Inflammatory macrophage (primary cell): ENCODE data around the gene IL1A.

ENCODE experiments used
- DNase-seq, 2 donors: peaks; one replicate each; pipeline ENCODE4 v3.0.0-alpha.2; 2020 to 2022

The IL1A gene

DNA sequence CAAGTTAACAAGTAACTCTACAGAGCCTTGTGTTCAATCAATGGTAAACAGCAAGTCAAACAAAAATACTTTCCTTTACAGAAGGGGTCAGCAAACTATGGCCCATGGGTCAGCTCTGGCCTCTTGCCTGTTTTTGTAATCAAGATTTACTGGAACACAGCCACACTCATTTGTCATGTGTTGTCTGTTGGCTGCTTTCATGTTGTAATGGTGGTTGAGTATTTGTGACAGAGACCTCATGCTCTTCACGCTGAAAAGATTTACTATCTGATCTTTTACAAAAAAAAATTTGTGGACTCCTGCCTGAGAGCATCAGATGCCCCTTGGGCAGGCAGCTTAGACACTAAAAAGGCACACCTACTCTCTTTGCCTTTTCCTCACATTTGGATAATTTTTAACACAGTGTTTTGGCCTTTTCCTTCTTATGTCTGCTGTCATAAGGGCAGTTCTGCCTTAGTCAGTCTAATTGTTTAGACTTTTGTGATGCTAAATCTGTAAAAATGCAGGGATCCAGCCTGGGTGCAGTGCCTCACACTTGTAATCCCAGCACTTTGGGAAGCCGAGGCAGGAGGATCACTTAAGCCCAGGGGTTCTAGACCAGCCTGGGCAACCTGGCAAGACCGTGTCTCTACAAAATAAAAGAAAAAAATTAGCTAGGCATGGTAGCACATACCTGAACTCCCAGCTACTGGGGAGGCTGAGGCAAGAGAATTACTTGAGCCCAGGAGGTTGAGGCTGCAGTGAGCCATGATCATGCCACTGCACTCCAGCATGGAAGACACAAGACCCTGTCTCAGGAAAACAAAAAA is 34.0 kb upstream of the IL1A start:
- DNase-seq, result peak; percentile 26 to 49

DNA sequence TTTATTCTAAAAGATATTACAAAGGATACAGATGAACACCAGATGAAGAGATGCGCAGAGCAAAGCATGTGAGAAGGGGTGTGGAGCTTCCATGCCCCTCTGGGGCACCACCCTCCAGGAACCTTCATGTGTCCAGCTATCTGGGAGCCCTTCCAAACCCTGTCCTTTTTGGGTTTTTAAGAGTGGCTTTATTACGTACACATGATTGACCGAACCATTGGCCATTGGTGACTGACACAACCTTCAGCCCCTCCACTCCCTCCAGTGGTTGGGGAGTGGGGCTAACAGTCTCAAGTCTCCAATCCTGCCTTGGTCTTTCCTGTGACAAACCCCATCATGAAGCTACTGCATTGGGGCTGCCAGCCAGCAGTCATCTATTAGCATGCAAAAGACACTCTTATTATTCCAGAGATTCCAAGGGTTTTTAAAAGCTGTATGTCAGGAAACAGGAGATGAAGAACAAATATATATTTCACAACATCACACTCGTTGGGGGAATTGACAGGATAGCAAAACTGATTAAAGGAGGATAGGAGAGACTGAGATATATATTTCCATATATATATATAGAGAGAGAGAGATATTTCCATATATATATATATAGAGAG is 32.9 kb upstream of the IL1A start:
- DNase-seq, result no peak

GRCh38 chr2:112814278-112814677 is 30.0 kb upstream of the IL1A start:
- DNase-seq, result no peak

GRCh38 chr2:112813280-112813966 is 29.1 kb upstream of the IL1A start:
- DNase-seq, result no peak

DNA sequence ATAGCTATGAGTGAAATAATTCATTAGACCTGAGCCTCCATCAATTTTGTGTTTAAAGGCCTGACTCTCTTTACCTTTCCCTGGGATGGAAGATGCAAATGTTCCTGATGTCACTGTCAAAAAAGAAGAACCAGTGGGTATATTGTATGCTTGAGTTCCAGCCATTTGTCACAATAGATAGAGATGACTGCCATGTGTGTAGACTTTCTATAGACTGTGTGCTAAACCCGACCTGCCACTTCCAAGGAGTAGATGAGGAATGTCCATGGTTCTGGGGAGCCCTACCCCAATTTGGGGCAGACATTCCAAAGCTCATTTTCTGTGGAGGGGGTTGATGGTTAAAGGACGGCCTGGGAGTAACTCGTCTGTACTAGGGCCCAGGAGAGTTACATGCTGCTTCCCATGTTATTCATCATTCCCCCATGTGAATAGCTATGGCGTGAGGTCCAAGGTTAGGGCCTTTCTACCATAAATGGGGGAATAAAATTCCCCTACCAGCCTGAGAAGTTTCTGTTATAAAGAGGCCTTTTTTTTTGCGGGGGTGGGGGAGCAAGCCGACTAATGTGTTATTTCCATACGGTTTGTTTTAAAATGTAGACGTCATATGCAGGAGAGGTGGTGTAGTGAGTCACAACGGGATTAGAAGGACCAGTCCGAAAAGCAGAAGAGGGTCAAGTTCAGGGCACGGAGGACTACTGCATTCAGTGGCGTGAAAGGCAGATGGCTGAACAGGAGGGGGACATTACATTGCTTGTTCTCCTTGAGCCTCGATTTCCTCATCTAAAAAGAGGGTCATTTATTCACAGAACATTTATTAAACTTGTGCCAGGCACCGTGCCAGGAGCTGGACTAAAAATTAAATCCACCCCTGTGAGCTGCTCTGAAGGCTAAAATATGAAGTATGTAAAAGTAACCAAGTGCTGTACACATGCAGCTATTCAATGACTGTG is 28.3 kb upstream of the IL1A start:
- peak; percentile 20 to 57 for DNase-seq

DNA sequence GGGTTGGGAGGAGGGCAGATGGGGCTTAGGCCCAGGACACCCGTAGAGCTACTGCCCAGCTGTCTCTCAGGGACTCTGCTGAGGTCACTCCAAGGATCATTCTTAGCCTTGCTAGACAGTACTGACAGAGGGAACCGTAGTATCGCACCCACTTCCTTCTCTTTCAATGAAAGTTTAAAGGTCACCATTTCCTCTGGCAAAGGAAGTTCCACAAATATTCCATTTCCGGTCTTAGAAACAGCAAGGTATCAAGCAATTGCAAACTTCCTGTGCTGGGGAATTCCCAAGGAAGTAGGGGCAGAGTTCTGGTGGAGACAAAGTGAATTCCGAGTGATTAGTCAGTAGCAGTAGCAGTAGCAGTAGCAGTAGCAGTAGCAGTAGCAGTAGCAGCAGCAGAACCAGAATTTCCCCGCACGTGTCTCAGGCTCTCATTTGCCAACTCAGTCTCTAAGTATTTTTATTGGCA is 27.6 kb upstream of the IL1A start:
- peak; percentile 59 to 67 for DNase-seq

GRCh38 chr2:112811276-112811831 is 27.1 kb upstream of the IL1A start:
- DNase-seq, result no peak

DNA sequence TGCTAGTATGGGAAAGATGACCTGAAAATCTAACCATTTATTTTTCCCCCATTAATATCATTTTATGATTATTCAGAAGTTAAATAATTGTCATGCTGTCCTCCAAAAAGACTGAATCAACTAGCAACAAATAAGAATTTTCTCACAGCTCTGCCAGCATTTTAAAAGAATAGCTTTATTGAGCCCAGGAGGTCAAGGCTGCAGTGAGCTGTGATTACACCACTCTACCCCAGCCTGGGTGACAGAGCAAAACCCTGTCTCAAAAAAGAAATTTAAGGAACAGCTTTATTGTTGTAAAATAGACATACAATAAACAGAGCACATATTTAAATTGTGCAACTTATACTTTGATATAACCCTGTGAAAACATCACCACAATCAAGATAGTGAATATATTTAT is 24.8 kb upstream of the IL1A start:
- peak in 1 of 2 donors; percentile 29 for DNase-seq

- no peak for DNase-seq
Observed at GRCh38 chr2:112807233-112807807, 23.0 kb upstream of the IL1A start.

DNA sequence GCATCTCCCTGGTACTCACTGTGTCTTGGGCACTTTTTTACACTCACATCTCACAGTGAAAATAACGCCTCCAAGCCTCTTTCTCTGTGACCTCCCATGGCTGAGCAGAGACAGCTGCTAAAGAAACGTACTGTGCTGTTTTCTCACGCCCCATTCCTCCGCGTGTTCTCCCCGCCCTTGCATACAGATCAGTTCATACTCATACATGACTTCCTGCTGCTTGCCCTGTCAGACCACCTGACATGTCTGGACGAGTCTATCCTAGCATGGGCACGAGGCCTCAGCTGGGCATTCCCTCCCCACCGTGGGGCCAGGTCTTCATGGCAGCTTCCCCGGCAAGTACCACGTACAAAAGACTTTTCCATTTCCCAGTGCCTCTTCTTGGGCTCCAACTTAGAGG is 21.2 kb upstream of the IL1A start:
- DNase-seq, result no peak

DNA sequence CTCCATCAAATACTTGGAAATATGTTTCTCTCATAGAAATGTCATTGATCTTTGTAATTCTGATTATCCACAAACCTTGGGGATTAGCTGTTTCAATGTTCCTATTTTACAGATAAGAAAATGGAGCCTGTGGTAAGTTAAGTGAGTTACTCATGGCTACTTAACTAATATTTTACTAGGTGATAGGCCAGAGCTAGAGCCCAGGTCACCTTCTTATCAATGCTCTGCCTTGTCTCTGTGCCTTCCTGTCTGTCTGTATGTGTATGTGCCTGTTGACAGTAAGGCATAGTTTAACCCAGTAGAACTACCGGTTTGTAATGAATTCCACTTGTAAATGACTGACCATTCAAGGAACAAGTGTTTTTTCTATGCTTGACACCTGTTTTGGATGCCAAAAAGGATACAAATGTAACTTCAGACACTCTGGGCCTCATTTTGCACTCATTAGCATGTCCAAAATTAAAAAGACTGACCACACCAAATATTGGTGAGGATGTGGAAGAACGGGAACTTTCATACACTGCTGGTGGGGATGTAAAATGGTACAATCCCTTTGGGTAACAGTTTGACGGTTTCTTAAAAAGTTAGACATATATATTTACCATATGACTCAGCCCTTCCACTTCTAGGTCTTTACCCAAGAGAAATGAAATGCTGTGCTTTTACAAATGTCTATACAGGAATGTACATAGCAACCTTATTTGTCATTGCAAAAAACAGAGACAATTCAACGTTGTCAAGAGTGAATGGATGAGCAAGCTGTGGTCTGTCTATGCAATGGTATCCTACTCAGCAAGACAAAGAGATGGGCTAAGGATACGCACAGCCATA is 19.6 kb upstream of the IL1A start:
- DNase-seq, result no peak

- no peak for DNase-seq
Observed at GRCh38 chr2:112800881-112801583, 16.7 kb upstream of the IL1A start.

DNA sequence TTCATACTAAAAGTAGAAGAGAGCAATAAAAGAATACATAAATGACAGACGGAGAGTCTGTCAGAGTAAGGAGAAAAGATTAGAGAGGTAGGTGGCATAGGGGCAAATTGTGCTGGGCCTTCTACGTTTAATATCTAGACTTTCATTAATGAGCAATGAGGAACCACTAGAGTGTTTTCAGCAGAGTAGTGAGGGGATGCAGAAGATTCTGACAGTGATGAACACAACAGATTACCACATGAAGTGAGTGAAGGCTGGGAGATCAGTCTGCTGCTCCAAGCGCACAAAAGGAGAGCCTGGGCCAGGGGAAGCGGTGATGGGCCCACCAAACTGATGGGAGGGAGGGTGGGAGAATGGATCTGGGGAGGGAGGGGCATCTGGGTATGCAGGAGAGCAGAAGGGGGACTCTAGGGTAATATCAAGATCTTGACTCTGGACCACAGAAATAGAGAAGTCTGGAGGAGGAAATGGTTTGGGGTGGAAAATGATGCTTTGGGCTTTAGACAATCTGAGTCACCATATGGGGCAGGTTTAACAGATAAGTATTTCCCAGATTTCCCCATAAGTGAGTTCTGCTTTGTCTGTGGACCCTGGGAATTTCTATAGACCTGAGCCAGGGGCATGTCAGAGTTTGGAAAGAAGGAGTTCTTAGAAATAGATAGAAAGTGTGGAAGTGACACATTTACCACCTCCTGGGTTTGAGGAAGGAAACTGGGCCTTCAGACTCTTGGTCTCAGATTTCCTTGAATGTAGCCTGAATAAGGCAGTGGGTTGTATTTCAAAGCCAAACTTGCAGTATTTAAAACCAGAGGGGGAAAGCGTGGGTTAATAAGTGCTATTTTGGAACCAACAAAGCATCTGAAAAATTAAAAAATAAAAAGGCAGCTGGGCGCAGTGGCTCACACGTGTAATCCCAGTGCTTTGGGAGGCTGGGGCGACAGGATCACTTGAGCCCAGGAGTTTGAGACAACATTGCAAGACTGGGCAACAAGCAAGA is 15.0 kb upstream of the IL1A start:
- peak; percentile 66 to 70 for DNase-seq

DNA sequence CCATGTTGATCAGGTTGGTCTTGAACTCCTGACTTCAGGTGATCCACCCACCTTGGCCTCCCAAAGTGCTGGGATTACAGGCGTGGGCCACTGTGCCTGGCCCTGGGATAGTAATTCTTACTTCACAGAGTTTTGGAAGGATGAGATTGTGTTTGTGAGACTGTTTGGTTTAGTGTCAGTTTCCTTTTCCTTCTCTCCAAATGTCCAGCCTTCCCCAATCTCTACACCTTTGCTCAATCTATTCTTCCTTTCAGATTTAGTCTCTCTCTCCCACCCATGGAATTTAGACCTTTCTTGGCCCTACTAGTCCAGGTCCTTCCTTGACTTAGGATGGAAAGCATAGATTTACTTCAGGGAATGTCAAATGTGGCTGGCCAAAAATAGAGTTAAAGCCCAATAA is 12.2 kb upstream of the IL1A start:
- DNase-seq, result no peak

- peak; percentile 20 to 24 for DNase-seq
Observed at GRCh38 chr2:112795774-112796173, 11.5 kb upstream of the IL1A start.

DNA sequence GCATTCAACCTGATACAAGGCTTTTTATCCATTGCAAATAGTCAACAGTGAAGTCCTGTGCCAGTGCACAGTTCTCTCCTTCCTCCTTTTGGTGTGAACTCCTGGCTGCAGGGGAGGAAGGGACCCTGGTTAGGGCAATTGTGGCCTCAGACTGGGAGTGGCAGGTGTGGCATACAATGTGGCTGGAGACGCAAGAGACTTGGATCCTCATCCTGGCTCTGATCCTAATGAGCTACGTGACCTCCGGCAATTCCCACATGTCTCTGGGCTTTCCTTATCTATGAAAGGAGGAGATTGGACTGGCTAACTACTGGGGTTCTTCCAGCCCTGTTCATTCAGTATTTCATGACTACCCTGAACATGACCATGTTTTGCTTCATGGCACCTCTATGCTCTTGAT is 10.5 kb upstream of the IL1A start:
- no peak for DNase-seq

- DNase-seq, result peak; percentile 93 to 94
Observed at GRCh38 chr2:112794131-112794733, 9.9 kb upstream of the IL1A start.

- DNase-seq, result peak; percentile 76 to 92
Observed at GRCh38 chr2:112793449-112793978, 9.2 kb upstream of the IL1A start.
